K562 (cell line): ENCODE measurements around the gene GPR4. TPM values are rescaled to one million over a fixed set of nuclear protein-coding genes. Genes with fewer than 3 reads are reported as not detected.

ENCODE experiments used
- ATF7 ChIP-seq: fragments of 450-650 bp; IDR thresholded peaks from 2 replicates; pipeline ENCODE4 v1.7.1; 2014; ENCODE audit warnings: mild to moderate bottlenecking, moderate library complexity
- DNMT1 ChIP-seq: fragments of 450-650 bp; IDR thresholded peaks from 2 replicates; pipeline ENCODE4 v1.6.1; 2016; ENCODE audit warnings: antibody characterized with exemption, mild to moderate bottlenecking
- KAT7 ChIP-seq: sonication (generic); formaldehyde crosslinking; IDR thresholded peaks from 2 replicates; pipeline ENCODE4 v1.8.0; 2022; ENCODE audit warnings: missing genetic modification reagents, mild to moderate bottlenecking, borderline replicate concordance
- MIER1 ChIP-seq: fragments of 450-650 bp; IDR thresholded peaks from 2 replicates; pipeline ENCODE4 v1.6.1; 2016; ENCODE audit warnings: antibody characterized with exemption, mild to moderate bottlenecking, low read depth
- MLX ChIP-seq, 2 experiments: fragments of 450-650 bp in 1 of 2; sonication (generic) in 1 of 2; formaldehyde crosslinking; conservative IDR thresholded peaks; 2 replicates each; pipeline versions ENCODE4 v1.4.0 to v1.8.1; 2020 to 2022; ENCODE audit warnings: mild to moderate bottlenecking in 1 of 2, missing genetic modification reagents in 1 of 2
- NCOA1 ChIP-seq: fragments of 450-650 bp; IDR thresholded peaks from 2 replicates; pipeline ENCODE4 v1.6.1; 2016; ENCODE audit warnings: low read depth
- NR2C1 ChIP-seq, 2 experiments: fragments of 450-650 bp; IDR thresholded peaks; 2 replicates each; pipeline ENCODE4 v1.6.1; 2017; ENCODE audit warnings: mild to moderate bottlenecking in 2 of 2, antibody characterized with exemption in 1 of 2, inconsistent platforms in 1 of 2, missing compliant biosample characterization in 1 of 2, missing genetic modification characterization in 1 of 2
- POLR2AphosphoS2 ChIP-seq: IDR thresholded peaks from 2 replicates; pipeline ENCODE4 v1.6.1; 2012; ENCODE audit warnings: low read length, improper control_type of control experiment
- UBTF ChIP-seq, 2 experiments: IDR thresholded peaks; 2 replicates each; pipeline ENCODE4 v1.6.1; 2012; ENCODE audit warnings: improper control_type of control experiment in 2 of 2, low read depth in 2 of 2, low read length in 2 of 2, borderline replicate concordance in 1 of 2
- ZBTB8A ChIP-seq: fragments of 450-650 bp; IDR thresholded peaks from 2 replicates; pipeline ENCODE4 v1.6.1; 2018; ENCODE audit warnings: mild to moderate bottlenecking, moderate library complexity; ENCODE audit not compliant: partially characterized antibody
- ZNF699 ChIP-seq: fragments of 250-450 bp; sonication (Bioruptor Pico); IDR thresholded peaks from 2 replicates; pipeline ENCODE4 v1.8.0; 2021; ENCODE audit warnings: mild to moderate bottlenecking, moderate library complexity; ENCODE audit not compliant: insufficient replicate concordance
- polyA plus RNA-seq, 8 experiments: library from polyadenylated mRNA; depleted of rRNA in 4 of 8; stranded (reverse) in 5 of 8; unstranded in 3 of 8; fragments of >200 nt; fragmentation: Nextera tagmentation in 2 of 8; fragmentation: Illumina TruSeq in 1 of 8; extraction: Ambion mirVana in 2 of 8; extraction: Trizol in 1 of 8; gene quantifications; 2 replicates each; pipeline versions ENCODE4 v1.2.1 to v1.2.3, GENCODE V29; 2011 to 2014; ENCODE audit warnings: inconsistent platforms in 1 of 8, missing spikeins in 1 of 8
- total RNA-seq, 7 experiments: library from RNA; depleted of rRNA in 6 of 7; stranded (reverse); fragments of >200 nt in 6 of 7; fragmentation: Illumina TruSeq in 2 of 7; extraction: Trizol in 2 of 7; gene quantifications; 2 replicates each; pipeline versions ENCODE4 v1.2.1 to v1.2.3, GENCODE V29; 2011 to 2021; ENCODE audit warnings: low replicate concordance in 1 of 7
- TF ChIP-seq, protein P1 (sequence below): fragments of 250-450 bp; sonication (Bioruptor Pico); IDR thresholded peaks from 2 replicates; pipeline ENCODE4 v1.8.0; 2022; ENCODE audit warnings: inconsistent platforms, mild to moderate bottlenecking, moderate library complexity, borderline replicate concordance
- TF ChIP-seq, protein P2 (sequence below): sonication (generic); formaldehyde crosslinking; IDR thresholded peaks from 2 replicates; pipeline ENCODE4 v1.8.0; 2022; ENCODE audit warnings: mild to moderate bottlenecking, missing genetic modification reagents, borderline replicate concordance
- TF ChIP-seq, protein P3 (sequence below): sonication (generic); formaldehyde crosslinking; IDR thresholded peaks from 2 replicates; pipeline ENCODE4 v1.8.0; 2022; ENCODE audit warnings: mild to moderate bottlenecking, missing genetic modification reagents
- TF ChIP-seq, protein P4 (sequence below): fragments of 250-450 bp; sonication (Bioruptor Pico); IDR thresholded peaks from 2 replicates; pipeline ENCODE4 v1.4.0; 2020

GPR4 gene
- total and polyA plus RNA-seq, 9 of the 15 experiments (the other 6 are each of a cell fraction or from before 2014, with no cell fraction given): 0.03 to 0.09 (median 0.04) TPM; not detected in 5

- TF ChIP-seq UBTF (IDR thresholded peaks at IDR 0.05; ENCODE audit: borderline replicate concordance in 1 of 2, low read depth in 2 of 2, low read length in 2 of 2) (no peak), ATF7 (0 out of 2 replicates have a peak, but pooled peaks have one; percentile 3), KAT7 (CRISPR knock-in tag) (0 out of 2 replicates have a peak, but pooled peaks have one; percentile 23), MIER1 (peak; percentile 82; the same call in 1 of the 2 replicates), ZNF699 (CRISPR knock-in tag) (no peak), NR2C1 (IDR thresholded peaks at IDR 0.05) (no peak), NR2C1 (tag; IDR thresholded peaks at IDR 0.05) (no peak), MLX (CRISPR knock-in tag; conservative IDR thresholded peaks at IDR 0.05) (no peak), ZBTB8A (no peak), NCOA1 (no peak), DNMT1 (no peak), POLR2AphosphoS2 (no peak)
- TF ChIP-seq, protein P1, sequence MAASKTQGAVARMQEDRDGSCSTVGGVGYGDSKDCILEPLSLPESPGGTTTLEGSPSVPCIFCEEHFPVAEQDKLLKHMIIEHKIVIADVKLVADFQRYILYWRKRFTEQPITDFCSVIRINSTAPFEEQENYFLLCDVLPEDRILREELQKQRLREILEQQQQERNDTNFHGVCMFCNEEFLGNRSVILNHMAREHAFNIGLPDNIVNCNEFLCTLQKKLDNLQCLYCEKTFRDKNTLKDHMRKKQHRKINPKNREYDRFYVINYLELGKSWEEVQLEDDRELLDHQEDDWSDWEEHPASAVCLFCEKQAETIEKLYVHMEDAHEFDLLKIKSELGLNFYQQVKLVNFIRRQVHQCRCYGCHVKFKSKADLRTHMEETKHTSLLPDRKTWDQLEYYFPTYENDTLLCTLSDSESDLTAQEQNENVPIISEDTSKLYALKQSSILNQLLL: no peak
- TF ChIP-seq, protein P2, sequence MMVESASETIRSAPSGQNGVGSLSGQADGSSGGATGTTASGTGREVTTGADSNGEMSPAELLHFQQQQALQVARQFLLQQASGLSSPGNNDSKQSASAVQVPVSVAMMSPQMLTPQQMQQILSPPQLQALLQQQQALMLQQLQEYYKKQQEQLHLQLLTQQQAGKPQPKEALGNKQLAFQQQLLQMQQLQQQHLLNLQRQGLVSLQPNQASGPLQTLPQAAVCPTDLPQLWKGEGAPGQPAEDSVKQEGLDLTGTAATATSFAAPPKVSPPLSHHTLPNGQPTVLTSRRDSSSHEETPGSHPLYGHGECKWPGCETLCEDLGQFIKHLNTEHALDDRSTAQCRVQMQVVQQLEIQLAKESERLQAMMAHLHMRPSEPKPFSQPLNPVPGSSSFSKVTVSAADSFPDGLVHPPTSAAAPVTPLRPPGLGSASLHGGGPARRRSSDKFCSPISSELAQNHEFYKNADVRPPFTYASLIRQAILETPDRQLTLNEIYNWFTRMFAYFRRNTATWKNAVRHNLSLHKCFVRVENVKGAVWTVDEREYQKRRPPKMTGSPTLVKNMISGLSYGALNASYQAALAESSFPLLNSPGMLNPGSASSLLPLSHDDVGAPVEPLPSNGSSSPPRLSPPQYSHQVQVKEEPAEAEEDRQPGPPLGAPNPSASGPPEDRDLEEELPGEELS (CRISPR knock-in tag): no peak; the same call in 1 of the 2 replicates
- TF ChIP-seq, protein P3, sequence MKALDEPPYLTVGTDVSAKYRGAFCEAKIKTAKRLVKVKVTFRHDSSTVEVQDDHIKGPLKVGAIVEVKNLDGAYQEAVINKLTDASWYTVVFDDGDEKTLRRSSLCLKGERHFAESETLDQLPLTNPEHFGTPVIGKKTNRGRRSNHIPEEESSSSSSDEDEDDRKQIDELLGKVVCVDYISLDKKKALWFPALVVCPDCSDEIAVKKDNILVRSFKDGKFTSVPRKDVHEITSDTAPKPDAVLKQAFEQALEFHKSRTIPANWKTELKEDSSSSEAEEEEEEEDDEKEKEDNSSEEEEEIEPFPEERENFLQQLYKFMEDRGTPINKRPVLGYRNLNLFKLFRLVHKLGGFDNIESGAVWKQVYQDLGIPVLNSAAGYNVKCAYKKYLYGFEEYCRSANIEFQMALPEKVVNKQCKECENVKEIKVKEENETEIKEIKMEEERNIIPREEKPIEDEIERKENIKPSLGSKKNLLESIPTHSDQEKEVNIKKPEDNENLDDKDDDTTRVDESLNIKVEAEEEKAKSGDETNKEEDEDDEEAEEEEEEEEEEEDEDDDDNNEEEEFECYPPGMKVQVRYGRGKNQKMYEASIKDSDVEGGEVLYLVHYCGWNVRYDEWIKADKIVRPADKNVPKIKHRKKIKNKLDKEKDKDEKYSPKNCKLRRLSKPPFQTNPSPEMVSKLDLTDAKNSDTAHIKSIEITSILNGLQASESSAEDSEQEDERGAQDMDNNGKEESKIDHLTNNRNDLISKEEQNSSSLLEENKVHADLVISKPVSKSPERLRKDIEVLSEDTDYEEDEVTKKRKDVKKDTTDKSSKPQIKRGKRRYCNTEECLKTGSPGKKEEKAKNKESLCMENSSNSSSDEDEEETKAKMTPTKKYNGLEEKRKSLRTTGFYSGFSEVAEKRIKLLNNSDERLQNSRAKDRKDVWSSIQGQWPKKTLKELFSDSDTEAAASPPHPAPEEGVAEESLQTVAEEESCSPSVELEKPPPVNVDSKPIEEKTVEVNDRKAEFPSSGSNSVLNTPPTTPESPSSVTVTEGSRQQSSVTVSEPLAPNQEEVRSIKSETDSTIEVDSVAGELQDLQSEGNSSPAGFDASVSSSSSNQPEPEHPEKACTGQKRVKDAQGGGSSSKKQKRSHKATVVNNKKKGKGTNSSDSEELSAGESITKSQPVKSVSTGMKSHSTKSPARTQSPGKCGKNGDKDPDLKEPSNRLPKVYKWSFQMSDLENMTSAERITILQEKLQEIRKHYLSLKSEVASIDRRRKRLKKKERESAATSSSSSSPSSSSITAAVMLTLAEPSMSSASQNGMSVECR (CRISPR knock-in tag): peak; percentile 7; the same call in 1 of the 2 replicates
- TF ChIP-seq, protein P4, sequence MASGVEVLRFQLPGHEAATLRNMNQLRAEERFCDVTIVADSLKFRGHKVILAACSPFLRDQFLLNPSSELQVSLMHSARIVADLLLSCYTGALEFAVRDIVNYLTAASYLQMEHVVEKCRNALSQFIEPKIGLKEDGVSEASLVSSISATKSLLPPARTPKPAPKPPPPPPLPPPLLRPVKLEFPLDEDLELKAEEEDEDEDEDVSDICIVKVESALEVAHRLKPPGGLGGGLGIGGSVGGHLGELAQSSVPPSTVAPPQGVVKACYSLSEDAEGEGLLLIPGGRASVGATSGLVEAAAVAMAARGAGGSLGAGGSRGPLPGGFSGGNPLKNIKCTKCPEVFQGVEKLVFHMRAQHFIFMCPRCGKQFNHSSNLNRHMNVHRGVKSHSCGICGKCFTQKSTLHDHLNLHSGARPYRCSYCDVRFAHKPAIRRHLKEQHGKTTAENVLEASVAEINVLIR (CRISPR knock-in tag): no peak
Observed at GRCh38 chr19:45646345-45646698, 44.3 kb upstream of the GPR4 start (continued).
